22Rv1 (cell line): ENCODE data around the gene TRPV5.

ENCODE experiments used
- ZFX ChIP-seq: fragments of 450-650 bp; IDR thresholded peaks from 2 replicates; pipeline ENCODE4 v1.6.1; 2017; ENCODE audit warnings: antibody characterized with exemption, borderline replicate concordance
- TF ChIP-seq, protein P1 (sequence below): fragments of 450-650 bp; IDR thresholded peaks from 2 replicates; pipeline ENCODE4 v1.5.1; 2017; ENCODE audit warnings: mild to moderate bottlenecking

DNA sequence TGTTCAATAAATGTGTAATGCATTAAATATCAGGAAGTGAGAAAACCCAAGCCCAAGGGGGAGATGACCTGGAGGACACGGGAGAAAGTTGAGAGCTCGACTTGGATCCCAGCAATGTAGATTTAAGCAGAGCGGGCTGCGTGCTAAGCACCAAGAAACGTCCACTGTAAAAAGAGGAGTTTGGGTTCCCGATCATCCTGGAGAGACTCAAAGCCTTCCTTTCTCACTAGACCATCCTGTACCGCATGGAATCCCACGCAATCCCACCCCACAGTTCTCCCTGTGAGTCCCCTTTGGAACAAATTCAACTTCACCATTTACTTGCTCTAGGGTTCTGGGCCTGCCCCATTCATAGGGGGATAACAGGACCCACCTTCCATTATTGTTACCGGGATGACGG lies 50.4 kb downstream of the TRPV5 start:
- TF ChIP-seq, protein P1, sequence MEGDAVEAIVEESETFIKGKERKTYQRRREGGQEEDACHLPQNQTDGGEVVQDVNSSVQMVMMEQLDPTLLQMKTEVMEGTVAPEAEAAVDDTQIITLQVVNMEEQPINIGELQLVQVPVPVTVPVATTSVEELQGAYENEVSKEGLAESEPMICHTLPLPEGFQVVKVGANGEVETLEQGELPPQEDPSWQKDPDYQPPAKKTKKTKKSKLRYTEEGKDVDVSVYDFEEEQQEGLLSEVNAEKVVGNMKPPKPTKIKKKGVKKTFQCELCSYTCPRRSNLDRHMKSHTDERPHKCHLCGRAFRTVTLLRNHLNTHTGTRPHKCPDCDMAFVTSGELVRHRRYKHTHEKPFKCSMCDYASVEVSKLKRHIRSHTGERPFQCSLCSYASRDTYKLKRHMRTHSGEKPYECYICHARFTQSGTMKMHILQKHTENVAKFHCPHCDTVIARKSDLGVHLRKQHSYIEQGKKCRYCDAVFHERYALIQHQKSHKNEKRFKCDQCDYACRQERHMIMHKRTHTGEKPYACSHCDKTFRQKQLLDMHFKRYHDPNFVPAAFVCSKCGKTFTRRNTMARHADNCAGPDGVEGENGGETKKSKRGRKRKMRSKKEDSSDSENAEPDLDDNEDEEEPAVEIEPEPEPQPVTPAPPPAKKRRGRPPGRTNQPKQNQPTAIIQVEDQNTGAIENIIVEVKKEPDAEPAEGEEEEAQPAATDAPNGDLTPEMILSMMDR = no peak
- no peak for TF ChIP-seq ZFX
